Measurements from ENCODE around the gene SRCIN1.

DNA sequence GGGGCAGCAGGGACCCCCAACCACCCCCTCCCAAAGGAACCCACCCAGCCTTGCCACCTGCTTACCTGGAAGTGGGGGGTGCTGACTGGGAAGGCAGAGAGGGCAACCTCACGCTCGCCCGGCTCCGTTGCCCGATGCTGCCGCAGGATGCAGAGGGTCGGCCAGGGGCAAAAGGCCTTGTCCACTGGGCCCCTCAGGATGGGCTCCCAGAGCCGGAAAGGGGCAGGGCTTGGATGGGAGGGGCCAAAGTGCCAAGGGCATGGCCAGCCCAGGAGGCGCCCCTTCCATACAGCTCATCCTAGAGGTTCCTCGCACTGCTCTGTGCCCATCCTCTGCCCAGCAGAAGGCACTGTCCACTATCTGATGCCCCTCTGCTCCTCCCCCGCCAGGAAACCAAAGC, 59.4 kb downstream of the SRCIN1 start:
- TF ChIP-seq CTCF (conservative IDR thresholded peaks at IDR 0.05 in 1 of 2, IDR thresholded peaks at IDR 0.05 in 1 of 2; ENCODE audit: extremely low read depth in 1 of 2, insufficient read depth in 1 of 2, low read depth in 1 of 2, low read length in 2 of 2) = no peak
- TF ChIP-seq EZH2 (IDR thresholded peaks at IDR 0.05; ENCODE audit: borderline replicate concordance, low read length) = no peak

All from mammary epithelial cell (primary cell).